Osteocyte (in vitro differentiated cells): ENCODE data around the gene CBARP. TPM values are rescaled to one million over a fixed set of nuclear protein-coding genes. Genes with fewer than 3 reads are reported as not detected.

Experiments
- DNase-seq: peaks from one replicate; pipeline ENCODE4 v3.0.0; 2021; ENCODE audit warnings: mixed read lengths; ENCODE audit not compliant: unreplicated experiment; ENCODE audit errors: extremely low spot score
- H3K27ac Mint-ChIP-seq: one replicate; pipeline ENCODE4 v1.8.0; 2021; ENCODE audit warnings: mild to moderate bottlenecking, mixed read lengths; ENCODE audit not compliant: unreplicated experiment
- H3K27me3 Mint-ChIP-seq: one replicate; pipeline ENCODE4 v1.8.0; 2021; ENCODE audit warnings: mixed read lengths; ENCODE audit not compliant: unreplicated experiment
- H3K36me3 Mint-ChIP-seq: one replicate; pipeline ENCODE4 v1.8.0; 2021; ENCODE audit warnings: mixed read lengths; ENCODE audit not compliant: unreplicated experiment
- H3K4me1 Mint-ChIP-seq: one replicate; pipeline ENCODE4 v1.8.0; 2021; ENCODE audit warnings: mixed read lengths; ENCODE audit not compliant: unreplicated experiment
- H3K4me3 Mint-ChIP-seq: one replicate; pipeline ENCODE4 v1.8.0; 2021; ENCODE audit warnings: mild to moderate bottlenecking, moderate library complexity, mixed read lengths; ENCODE audit not compliant: unreplicated experiment
- H3K9me3 Mint-ChIP-seq: one replicate; pipeline ENCODE4 v1.8.0; 2021; ENCODE audit warnings: mixed read lengths; ENCODE audit not compliant: unreplicated experiment
- total RNA-seq: library from RNA; stranded (reverse); gene quantifications from 2 replicates; pipeline ENCODE4 v1.2.1, GENCODE V29; 2021
- TF ChIP-seq, protein P1 (sequence below): fragments of 200-600 bp; sonication (generic); IDR thresholded peaks from 2 replicates; pipeline ENCODE4 v1.5.0; 2021; ENCODE audit warnings: antibody characterized with exemption, mild to moderate bottlenecking, moderate library complexity

Gene CBARP
- total RNA-seq, 1 donor from 2014 or later: 6.9 TPM

DNA sequence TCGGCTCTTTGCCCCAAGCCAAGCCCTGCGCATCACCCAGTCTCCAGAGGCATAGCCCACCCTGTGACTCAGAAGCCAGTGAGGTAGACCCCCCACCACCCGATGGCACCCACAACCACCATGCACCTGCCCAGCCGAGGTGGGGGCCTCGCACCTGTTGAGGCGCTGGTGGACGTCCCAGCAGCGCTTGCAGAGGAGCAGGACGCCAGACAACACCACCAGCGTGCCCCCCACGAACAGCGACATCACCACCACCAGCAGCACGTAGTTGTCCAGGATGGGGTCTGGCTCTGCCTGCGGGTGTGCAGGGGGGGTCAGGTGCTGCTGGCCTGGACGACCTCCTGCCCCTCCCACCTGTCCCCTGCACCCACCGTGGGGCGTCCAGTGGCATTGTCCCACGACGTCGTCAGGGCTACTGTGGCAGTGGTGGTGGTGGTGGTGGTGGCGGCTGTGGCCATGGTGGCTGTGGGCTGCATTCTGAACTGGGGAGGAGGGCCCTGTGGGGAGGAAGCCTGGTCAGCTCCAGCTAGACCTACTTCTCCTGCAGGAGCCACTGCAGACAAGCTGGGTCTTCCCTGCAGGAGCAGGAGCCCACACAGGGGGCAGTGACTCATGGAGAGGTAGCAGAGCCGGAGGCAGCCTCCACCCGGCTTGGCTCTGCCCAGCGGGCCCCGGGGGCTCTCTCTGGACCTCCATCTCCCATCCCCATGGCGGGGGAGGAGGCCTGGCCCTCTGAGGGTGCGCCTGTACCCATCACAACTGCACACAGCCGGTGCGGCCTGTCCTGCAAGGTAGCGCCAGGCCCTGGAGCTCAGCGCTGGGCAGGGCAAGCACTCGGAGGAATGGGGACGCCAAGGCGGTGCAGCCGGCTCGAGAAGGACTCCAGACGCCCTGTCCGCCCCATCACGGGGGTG, 1.9 kb downstream of the CBARP start:
- Mint-ChIP-seq H3K27me3 (no peaks in the 10 kb centered on the region), H3K4me3 (peak overlapping the region; percentile 52), H3K27ac (no peak overlapping the region), H3K36me3 (no peaks in the 10 kb centered on the region), H3K9me3 (no peaks in the 10 kb centered on the region), H3K4me1 (peaks cover 14% of the 10 kb centered on the region)
- TF ChIP-seq, protein P1, sequence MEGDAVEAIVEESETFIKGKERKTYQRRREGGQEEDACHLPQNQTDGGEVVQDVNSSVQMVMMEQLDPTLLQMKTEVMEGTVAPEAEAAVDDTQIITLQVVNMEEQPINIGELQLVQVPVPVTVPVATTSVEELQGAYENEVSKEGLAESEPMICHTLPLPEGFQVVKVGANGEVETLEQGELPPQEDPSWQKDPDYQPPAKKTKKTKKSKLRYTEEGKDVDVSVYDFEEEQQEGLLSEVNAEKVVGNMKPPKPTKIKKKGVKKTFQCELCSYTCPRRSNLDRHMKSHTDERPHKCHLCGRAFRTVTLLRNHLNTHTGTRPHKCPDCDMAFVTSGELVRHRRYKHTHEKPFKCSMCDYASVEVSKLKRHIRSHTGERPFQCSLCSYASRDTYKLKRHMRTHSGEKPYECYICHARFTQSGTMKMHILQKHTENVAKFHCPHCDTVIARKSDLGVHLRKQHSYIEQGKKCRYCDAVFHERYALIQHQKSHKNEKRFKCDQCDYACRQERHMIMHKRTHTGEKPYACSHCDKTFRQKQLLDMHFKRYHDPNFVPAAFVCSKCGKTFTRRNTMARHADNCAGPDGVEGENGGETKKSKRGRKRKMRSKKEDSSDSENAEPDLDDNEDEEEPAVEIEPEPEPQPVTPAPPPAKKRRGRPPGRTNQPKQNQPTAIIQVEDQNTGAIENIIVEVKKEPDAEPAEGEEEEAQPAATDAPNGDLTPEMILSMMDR: no peak
- no peak for DNase-seq

DNA sequence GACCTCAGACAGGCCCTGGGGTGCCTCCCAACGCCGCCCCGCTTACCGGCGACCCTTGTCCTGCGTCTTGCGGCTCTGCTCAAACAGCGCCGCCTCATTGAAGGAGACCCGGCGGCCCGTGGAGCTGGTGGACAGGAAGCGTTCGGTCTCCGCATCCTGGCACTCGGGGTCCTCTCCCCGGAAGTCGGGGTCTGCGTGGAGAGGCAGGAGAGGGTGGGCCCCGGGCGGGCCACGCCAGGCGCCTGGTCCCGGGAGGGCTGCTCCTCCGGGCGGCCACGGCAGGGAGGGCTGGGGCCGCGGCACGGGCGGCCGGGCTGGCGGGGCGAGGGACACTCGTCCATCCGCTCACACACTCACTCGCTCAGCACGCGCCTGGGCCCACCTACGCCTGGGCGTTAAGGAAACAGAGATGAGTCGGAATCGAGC, 2.8 kb downstream of the CBARP start:
- TF ChIP-seq, protein P1: no peak

DNA sequence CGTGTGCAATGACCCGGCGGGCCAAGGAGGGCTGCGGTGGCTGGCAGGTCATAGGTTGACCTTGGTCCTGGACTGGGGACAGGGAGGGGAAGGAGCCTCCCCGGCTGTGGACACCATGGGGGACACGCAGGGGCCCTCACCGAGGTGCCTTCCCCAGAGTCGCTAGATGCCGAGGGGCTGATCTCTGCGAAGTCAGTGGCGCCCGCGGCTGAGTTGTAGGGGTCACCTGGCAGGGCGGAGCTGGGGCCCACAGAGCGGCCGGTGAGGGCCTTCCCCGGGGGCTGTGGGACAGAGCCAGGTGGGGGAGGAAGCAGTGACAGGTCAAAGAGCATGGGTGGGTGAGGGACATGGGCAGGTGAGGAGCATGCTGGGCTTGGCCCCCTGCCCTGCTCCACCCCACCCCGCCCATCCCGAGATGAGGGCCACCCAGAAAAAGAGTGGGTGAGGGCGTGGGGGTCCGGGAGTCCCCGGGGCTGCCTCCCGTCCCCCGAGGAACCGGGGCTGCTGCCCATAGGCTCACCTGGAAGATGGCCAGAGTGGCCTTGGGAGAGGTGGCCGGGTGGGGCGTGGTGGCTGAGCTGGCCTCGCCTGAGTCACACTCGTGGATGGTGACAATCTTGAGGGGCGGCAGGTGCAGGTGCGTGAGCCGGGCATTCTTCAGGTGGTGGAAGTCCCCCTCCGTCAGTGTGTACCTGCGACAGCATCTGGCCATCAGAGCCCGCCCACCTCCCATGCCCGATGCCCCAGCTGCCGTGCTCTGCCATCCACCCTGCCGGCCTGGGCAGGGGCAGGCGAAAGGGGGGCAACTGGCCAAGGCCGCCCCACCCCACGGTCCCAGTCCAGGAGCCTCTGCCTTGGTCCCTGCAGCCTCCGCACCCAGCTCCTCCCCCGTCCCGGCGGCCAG, 3.5 kb downstream of the CBARP start:
- H3K4me1 Mint-ChIP-seq: peaks cover 11% of the 10 kb centered on the region
- H3K27me3 Mint-ChIP-seq: no peaks in the 10 kb centered on the region

More for the DNA sequence above, 2.8 kb downstream of the CBARP start:
- no peaks in the 10 kb centered on the region for H3K9me3 Mint-ChIP-seq
- H3K4me1 Mint-ChIP-seq: peaks cover 11% of the 10 kb centered on the region
- H3K4me3 Mint-ChIP-seq: no peak overlapping the region
- DNase-seq: no peak
- H3K36me3 Mint-ChIP-seq: no peaks in the 10 kb centered on the region
- no peak overlapping the region for H3K27ac Mint-ChIP-seq
- H3K27me3 Mint-ChIP-seq: no peaks in the 10 kb centered on the region

DNA sequence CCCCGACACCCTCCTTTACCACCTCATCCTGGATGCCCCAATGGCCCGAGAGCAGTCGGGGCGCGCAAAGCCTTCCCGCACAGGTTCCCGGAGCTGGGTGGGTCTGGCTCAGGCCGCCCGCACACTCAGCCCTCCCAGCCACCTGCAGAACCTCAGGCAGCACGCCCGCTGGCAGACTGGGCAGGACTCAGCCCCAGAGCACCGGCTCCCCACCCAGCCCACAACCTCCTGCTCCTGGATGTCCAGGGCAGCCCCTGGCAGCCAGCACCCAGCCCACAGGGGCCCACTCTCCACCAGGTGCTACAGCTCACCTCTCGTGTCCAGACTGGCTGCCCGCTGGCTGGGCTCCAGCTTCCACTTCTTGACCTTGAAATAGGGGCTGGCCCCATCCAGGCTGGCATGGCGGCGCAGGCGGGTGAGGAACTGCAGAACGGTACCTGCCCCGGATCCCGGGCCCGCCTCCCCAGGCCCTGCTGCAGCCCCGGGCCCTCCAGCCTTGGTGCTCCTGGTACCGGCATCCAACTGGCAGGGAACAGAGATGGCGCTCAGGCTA, 4.6 kb downstream of the CBARP start:
- Mint-ChIP-seq H3K4me3 (no peak overlapping the region), H3K27me3 (no peaks in the 10 kb centered on the region), H3K27ac (no peak overlapping the region), H3K4me1 (peaks cover 4% of the 10 kb centered on the region), H3K36me3 (peaks cover under 1% of the 10 kb centered on the region), H3K9me3 (no peaks in the 10 kb centered on the region)
- TF ChIP-seq, protein P1: no peak
- DNase-seq: no peak

More for the DNA sequence above, 3.5 kb downstream of the CBARP start:
- no peak for DNase-seq
- Mint-ChIP-seq H3K36me3 (no peaks in the 10 kb centered on the region), H3K9me3 (no peaks in the 10 kb centered on the region), H3K4me3 (no peak overlapping the region), H3K27ac (no peak overlapping the region)
- TF ChIP-seq, protein P1: no peak
